Hepatocyte (in vitro differentiated cells): ENCODE measurements around the gene TMEM256.

Experiments used
- EZH2 ChIP-seq: fragments of 200-600 bp; sonication (generic); IDR thresholded peaks from 2 replicates; pipeline ENCODE4 v1.6.1; 2016; ENCODE audit warnings: antibody characterized with exemption, mild to moderate bottlenecking, borderline replicate concordance
- EZH2phosphoT487 ChIP-seq: fragments of 200-600 bp; sonication (generic); IDR thresholded peaks from one replicate; pipeline ENCODE4 v1.6.1; 2018; ENCODE audit warnings: antibody characterized with exemption, mild to moderate bottlenecking, low read depth, moderate library complexity; ENCODE audit not compliant: unreplicated experiment, severe bottlenecking
- TF ChIP-seq, protein P1 (sequence below): fragments of 200-600 bp; sonication (generic); IDR thresholded peaks from 2 replicates; pipeline ENCODE4 v1.5.1; 2016; ENCODE audit warnings: antibody characterized with exemption, mild to moderate bottlenecking; ENCODE audit not compliant: poor library complexity

DNA sequence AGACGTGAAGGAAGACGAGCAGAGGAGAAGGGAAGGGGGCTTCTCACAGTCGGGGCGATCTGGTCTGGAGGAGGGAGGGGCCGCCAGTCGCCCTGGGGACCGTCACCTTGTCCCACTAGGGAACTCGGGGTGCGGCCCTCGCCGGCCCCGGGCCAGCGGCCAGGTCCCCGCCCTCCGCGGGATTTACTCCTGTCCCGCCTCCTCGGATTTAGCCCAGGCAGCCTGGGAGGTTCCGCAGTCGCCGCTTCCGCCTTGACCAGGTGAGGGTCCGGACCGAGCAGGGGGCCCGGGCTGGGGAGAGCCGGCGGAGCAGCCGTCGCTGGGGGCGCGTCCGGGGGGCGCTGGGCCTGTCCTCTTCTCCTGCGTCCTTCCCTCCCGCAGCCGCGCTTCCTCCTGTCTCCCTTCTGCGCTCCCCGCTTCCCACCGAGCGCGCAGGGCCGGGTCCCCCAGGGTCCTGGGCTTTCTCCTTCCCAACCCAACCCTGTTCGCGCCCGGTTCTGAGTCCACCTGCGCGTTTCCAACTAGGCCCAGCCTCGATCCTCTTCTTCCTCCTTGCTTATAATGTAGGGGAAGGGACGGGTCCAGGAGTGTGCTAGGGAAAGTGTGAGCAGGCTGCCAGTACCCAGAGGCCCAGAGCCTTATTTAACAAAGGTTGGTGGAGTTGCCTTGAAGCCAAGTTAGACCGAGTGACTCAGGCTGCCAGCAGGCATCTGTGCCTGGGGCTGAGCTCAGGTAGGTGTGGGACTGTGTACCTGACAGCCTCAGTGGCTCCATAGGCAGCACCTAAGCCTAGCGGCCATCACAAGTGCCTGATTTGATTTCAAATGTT is 22.8 kb downstream of the TMEM256 start, which contains the start of gene TNK1:
- TF ChIP-seq, protein P1, sequence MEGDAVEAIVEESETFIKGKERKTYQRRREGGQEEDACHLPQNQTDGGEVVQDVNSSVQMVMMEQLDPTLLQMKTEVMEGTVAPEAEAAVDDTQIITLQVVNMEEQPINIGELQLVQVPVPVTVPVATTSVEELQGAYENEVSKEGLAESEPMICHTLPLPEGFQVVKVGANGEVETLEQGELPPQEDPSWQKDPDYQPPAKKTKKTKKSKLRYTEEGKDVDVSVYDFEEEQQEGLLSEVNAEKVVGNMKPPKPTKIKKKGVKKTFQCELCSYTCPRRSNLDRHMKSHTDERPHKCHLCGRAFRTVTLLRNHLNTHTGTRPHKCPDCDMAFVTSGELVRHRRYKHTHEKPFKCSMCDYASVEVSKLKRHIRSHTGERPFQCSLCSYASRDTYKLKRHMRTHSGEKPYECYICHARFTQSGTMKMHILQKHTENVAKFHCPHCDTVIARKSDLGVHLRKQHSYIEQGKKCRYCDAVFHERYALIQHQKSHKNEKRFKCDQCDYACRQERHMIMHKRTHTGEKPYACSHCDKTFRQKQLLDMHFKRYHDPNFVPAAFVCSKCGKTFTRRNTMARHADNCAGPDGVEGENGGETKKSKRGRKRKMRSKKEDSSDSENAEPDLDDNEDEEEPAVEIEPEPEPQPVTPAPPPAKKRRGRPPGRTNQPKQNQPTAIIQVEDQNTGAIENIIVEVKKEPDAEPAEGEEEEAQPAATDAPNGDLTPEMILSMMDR = no peak
- TF ChIP-seq EZH2 (no peak), EZH2phosphoT487 (no peak)
